NCI-H2196 treated with DMSO at 0.1 percent for 48 hours (cell line): ENCODE results near the gene SLC4A9.
"Not testable (repeated sequence)": the region's sequence is repeated elsewhere in the genome, so short reads cannot be mapped to it uniquely, and the experiment has no call there.

Source experiments
- DNase-seq: peaks from one replicate; lab custom pipeline; 2025; ENCODE audit not compliant: unreplicated experiment; lab: John Stamatoyannopoulos, UW

Gene SLC4A9

GRCh38 chr5:140337880-140338279, 22.1 kb upstream of the SLC4A9 start:
- DNase-seq, result no peak

GRCh38 chr5:140338336-140338735, 21.7 kb upstream of the SLC4A9 start:
- no peak for DNase-seq

GRCh38 chr5:140338908-140339307, 21.1 kb upstream of the SLC4A9 start:
- no peak for DNase-seq

GRCh38 chr5:140339636-140340035, 20.4 kb upstream of the SLC4A9 start:
- DNase-seq, result no peak

GRCh38 chr5:140340605-140341121, 19.3 kb upstream of the SLC4A9 start:
- no peak for DNase-seq

- no peak for DNase-seq
These were observed 18.4 kb upstream of the SLC4A9 start for GRCh38 chr5:140341591-140341990.

GRCh38 chr5:140342287-140342686, 17.7 kb upstream of the SLC4A9 start:
- no peak for DNase-seq

- DNase-seq, result no peak
These were observed 17.1 kb upstream of the SLC4A9 start for GRCh38 chr5:140342896-140343295.

- DNase-seq, result not testable (repeated sequence)
These were observed 16.1 kb upstream of the SLC4A9 start for GRCh38 chr5:140343849-140344248.

- DNase-seq, result no peak
These were observed 15.1 kb upstream of the SLC4A9 start for GRCh38 chr5:140344683-140345423.

- DNase-seq, result no peak
These were observed 14.1 kb upstream of the SLC4A9 start for GRCh38 chr5:140345919-140346347.

- DNase-seq, result peak; percentile 74
These were observed 13.4 kb upstream of the SLC4A9 start, which contains the start of gene HBEGF for GRCh38 chr5:140346348-140347221. TSS of gene HBEGF (minus strand) at chr5:140346603. CDS start at chr5:140346328, 275 bp downstream.

- DNase-seq, result no peak
These were observed 12.6 kb upstream of the SLC4A9 start for GRCh38 chr5:140347360-140347759.

GRCh38 chr5:140348104-140348503, 11.9 kb upstream of the SLC4A9 start:
- no peak for DNase-seq

- no peak for DNase-seq
These were observed 10.8 kb upstream of the SLC4A9 start for GRCh38 chr5:140349244-140349643.

- DNase-seq, result peak; percentile 36
These were observed 8.2 kb upstream of the SLC4A9 start for GRCh38 chr5:140351609-140352334.

- no peak for DNase-seq
These were observed 4.4 kb upstream of the SLC4A9 start for GRCh38 chr5:140355546-140355945.

- DNase-seq, result no peak
These were observed 2.9 kb upstream of the SLC4A9 start for GRCh38 chr5:140356853-140357725.

- peak; percentile 79 for DNase-seq
These were observed 2.3 kb upstream of the SLC4A9 start for GRCh38 chr5:140357726-140358093.

GRCh38 chr5:140358738-140359310, 1.2 kb upstream of the SLC4A9 start:
- DNase-seq, result no peak
